Measurements from ENCODE around the gene RNF180.
"Not testable (repeated sequence)": the region's sequence is repeated elsewhere in the genome, so short reads cannot be mapped to it uniquely, and the experiment has no call there.

The RNF180 gene

DNA sequence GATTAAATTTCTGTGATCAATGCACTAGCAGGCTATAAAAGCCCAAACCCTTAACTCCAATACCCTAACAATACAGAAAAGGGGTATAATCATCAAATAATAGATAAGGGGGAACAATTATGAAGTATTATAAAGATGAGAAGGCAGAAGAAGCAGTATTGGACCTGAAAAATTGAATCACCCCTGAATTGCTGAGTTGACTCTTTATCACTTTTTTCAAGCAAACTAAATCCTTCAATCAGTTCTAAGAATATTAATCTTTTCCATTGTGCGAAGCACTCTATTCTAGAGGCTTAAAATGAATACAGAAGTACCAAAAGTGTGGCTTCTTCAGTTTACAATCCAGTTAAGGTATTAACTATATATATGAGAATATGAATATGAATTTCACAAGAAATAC, 120.7 kb downstream of the RNF180 start:
- DNase-seq, result no peak

DNA sequence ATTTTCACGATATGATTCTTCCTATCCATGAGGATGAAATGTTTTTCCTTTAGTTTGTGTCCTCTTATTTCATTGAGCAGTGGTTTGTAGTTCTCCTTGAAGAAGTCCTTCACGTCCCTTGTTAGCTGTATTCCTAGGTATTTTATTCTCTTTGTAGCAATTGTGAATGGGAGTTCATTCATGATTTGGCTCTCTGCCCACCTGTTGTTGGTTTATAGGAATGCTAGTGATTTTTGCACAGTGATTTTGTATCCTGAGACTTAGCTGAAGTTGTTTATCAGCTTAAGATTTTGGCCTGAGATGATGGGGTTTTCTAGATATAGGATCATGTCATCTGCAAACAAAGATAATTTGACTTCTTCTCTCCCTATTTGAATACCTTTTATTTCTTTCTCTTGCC, 122.9 kb downstream of the RNF180 start:
- DNase-seq, result not testable (repeated sequence)

DNA sequence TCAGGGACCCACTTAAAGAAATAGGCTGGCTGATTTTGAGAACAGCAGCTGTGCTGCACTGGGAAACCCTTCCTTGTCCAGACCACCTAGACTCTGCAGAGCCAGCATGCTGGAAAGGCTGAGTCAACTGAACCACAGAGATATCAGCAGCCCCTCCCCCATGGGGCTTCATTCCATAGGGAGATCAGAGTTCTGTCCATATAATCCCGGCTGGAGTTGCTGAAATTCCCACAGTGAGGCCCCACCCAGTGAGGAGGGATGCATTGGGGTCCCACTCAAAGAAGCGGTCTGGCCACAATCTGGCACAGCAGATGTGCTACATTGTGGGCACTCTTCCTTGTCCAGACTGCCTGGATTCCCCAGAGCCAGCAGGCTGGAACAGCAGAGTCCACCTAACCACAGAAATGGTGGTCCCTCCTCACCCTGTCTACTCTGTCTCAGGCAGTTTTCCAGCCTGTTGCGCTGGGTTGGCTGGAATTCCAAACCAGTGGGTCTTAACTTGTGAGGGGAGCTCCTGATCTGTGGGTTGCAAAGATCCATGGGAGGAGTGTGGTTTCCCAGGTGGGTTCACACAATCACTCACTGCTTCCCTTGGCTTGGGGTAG, 127.1 kb downstream of the RNF180 start:
- DNase-seq, result no peak

DNA sequence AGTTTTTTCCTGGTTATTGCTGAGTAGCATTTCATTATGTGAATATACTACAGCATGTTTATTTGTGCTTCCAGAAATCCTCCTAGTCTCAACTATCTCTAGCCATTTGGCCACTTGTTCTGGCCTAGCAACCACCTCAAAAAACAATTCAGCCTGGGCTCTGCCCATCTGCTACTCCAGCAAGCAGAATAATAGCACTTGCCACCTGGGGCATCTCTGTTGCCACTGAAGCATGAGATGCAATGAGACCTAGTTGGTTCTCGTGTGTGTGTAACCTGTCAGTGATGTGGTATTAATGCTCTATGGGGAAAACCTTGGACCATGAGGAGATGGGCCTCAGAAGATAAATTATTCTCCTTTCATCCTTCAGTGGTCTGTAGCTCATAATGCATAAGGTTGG, 129.5 kb downstream of the RNF180 start:
- no peak for DNase-seq

DNA sequence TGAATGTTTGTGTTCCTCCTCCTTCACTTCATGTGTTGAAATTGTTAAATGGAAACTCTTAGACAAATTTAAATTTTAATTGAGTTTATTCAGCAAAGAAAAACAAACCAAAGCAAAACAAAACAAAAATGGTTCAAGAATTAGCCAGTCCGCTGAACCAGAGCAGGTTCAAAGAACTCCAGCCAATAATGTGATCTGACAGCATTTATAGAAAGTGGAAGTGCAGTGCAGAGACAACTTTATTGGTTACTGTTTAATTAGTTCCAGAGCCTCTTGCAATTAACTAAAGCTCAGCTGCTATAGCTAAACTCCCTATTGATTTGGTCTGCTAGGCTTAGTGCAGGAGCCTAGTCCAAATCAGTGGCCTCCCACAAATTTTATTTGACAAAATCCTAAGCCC, 132.9 kb downstream of the RNF180 start:
- no peak for DNase-seq

DNA sequence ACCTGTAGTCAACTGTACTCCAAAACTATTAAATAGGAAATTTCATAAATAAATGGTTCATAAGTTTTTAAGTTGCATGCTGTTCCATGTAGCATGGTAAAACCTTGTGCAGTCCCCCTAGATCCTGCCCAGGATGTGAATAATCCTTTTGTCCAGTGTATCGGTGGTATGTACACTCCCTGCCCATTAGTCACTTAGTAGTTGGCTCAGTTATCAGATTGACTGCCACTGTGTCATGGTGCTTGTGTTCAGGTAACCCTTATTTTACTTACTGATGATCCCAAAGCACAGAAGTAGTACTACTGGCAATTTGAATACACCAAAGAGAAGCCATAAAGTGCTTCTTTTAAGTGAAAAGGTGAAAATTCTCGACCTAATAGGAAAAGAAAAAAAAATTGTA, 134.2 kb downstream of the RNF180 start:
- DNase-seq, result no peak

DNA sequence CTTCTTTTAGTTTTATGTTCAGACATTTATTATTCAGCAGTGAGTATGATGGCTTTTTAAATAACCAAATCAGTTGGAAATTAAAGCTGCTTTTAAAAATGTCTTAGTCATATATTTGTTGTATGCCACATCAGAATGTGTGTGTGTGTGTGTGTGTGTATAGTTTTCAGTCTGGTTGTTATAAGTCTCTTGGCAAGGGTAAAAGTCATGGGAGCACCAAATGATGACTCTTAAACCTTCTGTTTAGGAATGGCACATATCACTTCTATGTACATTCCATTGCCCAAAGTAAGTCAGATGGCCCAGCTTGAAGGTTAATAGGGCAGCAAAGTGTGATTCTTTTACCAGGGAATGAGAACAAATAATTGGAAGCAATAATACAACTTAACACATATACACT, 135.9 kb downstream of the RNF180 start:
- DNase-seq, result no peak

DNA sequence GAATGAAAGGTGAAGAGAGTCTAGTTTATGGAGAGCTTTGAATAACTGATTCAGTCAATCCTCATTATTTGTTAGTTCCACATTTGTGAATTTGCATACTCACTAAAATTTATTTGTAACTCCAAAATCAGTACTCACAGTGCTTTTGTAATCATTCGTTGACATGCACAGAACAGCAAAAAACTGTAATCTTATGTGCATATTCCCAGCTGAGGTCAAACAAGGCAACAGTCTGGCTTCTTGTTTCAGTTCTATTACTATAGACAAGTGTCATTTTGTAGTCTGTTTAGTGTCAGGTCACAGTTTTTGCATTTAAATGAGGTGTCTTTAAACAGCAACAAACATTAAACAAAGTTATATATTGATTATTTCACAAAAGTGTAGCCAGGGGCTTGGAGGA, 142.5 kb downstream of the RNF180 start:
- no peak for DNase-seq

DNA sequence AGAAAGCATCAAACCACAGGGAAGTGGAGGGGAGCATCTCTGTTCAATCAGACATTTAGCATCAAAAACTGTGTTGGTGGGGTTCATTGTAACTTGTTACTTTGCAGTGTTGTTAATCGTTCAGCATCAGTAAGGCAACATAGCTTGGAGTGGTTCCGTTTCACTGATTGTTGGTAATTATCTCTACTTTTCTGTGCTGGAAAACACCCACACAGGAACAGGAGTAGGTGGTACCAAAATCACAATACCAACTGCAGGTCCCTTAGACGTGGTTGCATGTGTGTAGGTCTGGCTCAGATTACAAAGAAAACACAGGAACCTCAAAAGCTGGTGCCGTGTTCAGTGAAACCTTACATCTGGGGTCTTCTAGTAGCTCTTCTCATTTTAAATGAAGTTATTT, 146.8 kb downstream of the RNF180 start:
- DNase-seq, result no peak

DNA sequence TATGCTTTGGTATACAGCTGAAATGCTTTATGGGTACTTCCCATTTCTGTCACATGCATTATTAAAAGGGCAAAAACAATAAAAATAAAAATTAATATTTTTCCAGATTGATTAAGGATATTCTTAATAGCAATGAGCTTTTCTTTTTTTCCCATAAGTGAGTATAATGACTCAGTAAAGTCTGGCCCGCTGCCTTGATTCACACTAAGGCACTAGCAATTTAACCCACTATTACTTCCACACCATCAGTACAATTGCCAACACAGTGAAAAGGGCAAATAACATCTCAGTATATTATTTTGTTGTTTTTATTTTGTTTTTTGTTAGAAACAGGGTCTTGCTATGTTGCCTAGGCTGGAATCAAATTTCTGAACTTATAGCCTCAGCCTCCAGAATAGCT, 150.1 kb downstream of the RNF180 start:
- DNase-seq, result no peak

DNA sequence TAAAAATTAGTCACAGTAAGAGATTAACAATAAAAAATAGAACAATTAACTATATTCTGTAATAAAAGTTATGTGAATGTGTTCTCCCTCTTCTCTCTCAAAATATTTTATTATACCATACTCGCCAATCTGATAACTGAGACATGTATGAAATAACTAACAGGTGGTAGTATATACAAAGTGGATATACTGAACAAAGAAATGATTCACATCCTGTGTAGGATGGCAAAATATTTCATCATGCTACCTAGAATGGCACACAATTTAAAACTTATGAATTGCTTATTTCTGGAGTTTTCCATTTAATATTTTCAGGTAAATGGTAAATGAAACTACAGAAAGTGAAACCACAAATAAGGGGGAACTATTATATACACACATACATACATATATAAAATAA, 152.5 kb downstream of the RNF180 start:
- no peak for DNase-seq

DNA sequence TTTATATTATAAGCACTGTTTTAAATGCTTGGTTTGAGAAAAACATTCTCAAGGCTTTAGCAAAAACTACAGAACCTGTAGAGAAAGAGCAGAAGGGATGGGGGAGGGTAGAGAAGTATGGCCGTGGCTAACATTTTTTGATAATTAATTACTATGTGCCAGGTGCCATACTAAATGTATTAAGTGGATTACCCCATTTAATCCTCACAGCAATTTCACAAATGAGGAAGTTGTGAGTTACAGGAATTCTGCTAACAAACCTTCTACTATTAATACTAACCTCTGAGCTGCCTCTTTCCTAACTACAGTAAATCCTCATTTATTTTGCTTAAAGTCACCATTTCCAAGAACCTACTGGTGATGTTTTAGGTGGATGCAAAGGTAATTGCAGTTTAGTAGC, 157.9 kb downstream of the RNF180 start:
- no peak for DNase-seq

DNA sequence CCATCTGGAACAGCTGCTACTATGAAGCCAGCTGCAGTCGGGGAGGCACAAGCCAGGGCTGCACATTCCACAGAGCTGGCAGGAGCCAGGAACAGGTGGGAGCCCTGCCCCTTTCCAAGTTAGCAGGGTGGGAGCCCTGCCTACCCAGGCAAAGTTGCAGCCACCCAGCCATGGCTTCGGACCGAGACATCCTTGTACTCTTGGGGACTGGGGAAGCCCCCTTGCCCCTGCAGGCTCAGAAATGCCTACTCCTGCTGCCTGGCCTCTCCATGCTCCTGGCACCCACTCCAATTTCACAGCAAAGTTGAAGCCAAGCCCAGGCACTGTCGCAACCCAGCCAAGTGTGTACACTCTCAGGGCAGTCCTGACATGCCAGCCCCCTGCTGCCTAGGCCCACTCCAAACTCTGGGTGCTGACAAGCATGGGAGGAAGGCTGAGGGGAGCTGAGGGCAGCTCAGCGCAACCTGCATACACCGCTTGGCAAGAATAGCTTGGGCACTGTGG, 165.1 kb downstream of the RNF180 start:
- DNase-seq, result no peak

DNA sequence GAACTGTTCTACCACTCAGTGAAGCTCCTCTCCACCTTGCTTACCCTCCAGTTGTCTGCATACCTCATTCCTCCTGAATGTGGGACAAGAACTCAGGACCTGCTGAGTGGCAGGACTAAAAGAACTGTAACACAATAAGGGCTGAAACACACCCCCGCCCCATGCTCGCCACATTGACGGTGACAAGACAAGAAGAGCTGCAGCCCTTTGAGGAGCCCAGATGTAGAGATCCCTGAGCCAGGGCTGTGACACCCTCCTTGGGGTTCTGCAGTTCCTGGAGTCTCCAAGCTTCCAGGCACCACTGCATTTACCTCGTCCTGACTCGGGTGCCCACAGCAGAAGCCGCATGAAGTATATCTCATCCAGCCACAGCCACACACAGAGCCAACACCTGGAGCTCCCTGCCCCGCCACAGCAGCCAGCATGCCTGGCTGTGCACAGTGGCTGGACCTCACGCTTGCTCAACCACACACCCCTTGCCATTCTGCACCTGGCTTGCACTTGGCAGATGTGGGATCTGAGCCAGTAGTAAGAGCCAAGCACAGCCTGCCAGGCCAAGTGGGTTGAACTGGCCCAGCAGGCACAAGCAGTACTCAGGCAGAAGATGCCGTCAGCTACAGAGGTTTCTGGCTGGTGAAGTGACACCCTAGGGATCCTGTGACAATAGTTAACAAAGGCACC, 166.1 kb downstream of the RNF180 start:
- no peak for DNase-seq

DNA sequence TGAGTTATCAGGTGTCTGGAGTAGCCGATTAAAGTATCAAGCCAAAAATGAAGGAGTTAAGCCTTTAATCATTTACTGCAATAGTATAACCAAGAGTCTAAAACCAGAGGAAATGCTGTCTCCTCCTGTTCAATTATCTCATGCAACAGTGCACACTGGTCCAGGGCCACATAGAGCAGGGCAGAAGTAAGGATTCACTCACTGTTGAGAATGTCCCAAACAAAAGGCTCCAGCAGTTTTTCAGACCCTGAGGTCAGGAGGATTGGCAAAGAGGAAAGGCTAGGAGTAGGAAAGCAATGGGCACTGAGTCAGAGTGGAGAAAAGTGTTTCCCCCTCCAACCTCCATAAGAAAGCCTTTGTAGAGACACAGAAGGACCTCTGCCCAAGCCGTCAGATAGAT, 168.2 kb downstream of the RNF180 start:
- no peak for DNase-seq

DNA sequence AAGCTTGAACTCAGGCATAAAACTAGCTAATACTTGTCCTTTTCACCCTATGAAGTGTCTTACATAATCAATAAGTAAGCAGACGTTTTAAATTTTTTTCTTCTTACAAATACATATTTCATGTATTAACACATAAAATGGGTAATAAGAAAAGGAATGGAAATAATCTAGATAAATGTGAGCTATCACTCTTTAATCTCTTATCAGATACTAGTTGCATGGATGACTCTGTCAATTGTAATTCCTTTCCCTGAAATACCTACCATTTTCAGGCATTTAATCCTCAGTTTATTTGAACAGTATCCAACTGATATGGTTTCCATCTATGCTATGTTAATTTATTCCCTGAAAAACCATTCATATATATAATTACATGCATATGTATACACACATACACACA, 174.1 kb downstream of the RNF180 start:
- no peak for DNase-seq

DNA sequence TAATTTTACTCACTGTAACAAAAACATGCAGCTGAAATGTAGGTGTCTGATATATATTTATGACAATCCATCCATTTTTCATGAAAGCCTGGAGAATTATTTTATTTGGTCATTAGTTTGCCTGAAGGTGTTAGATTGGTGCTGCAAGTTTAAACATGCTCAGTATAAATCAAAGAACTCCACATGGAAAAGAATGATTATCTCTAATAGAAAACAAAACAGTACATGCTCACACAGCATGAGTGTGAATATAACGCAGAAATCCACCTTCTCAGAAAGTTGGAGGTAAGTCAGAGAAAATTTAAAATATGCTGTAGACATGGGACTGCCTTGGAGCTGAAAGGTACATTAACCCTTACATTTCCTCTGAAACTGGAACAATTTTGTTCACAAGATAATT, 174.7 kb downstream of the RNF180 start:
- DNase-seq, result no peak

DNA sequence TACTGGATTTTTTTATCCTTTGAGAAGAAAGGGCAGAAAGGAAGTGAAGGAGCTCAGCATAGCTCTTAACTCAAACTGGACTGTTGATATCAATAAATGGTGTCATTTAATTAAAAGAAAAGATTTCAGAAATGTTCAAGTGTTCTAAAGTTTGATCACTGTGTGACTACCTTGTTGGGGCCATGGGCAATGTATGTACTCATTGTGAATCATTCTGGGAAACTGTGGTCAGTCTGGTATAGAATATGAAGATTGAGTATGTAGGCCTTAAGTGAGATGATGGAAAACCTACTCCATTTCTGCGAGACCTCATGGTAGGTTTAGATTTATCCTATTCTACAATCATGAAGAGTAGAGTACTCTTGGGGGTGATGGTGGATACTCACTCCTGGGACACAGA, 175.7 kb downstream of the RNF180 start:
- DNase-seq, result no peak

DNA sequence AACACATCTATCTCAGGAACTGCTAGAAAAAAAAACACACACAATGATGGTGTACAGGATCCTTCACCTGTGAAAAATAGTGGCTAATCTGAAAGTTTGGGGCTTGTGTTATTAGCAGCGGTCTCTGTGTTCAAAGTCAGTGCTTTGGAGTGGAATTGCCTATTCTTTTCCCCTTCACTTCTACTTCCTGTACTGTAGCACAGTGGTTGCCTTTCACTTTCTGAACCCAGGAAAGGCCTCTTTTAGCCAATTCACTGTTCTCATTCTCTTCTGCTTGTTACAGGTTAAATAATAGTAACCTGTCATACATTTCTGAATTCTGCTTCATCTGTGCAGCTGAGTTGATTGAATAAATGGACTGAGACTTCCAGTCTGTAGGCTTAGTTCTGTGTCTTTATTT, 178.9 kb downstream of the RNF180 start:
- DNase-seq, result no peak

DNA sequence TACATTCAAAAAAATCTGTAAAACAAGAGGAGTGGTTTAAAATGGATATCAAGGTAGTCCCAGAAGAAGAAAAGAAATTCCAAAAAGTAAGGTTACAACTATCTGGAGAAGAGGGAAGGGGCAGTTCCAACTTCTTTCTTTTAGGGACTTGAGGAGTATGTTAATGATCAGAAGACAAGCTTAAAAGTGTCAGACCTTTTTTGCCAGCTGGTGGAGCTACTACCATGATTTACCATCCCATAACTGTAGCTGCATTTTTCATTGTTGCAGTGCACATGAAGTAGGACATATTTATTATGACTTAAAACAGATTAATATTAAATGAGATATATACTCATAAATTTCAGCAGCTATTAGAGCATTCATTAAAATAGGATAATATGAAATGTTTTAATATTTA, 181.7 kb downstream of the RNF180 start:
- DNase-seq, result no peak

DNA sequence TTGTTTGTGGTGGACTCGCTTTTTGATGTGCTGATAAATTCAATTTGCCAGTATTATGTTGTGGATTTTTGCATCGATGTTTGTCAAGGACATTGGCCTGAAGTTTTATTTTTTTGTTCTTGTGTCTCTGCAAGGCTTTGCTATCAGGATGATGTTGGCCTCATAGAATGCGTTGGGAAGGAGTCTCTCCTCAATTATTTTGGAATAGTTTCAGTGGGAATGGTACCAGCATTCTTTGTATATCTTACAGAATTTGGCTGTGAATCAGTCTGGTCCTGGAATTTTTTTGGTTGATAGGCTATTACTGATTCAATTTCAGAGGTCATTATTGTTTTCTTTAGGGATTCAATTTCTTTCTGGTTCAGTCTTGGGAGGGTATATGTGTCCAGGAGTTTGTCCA, 198.8 kb downstream of the RNF180 start:
- DNase-seq, result no peak

DNA sequence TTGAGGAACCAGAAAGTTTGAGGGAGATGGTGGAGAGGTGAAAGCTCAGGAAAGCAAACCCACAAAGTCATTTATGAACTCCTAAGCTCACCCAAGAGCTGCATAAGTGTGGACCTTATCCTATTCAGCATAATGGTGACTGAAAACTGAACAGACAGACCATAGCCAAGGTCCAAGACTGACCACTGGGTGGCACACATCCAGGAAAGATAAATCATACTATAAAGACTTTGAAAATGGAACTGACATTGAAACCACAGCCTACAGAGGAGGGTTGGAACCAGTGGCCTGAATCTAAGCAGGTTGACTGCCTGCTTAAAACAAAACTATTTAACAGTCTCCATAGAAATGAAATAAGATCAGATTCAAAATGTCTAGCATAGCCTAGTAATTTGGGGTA, 219.1 kb downstream of the RNF180 start:
- no peak for DNase-seq

DNA sequence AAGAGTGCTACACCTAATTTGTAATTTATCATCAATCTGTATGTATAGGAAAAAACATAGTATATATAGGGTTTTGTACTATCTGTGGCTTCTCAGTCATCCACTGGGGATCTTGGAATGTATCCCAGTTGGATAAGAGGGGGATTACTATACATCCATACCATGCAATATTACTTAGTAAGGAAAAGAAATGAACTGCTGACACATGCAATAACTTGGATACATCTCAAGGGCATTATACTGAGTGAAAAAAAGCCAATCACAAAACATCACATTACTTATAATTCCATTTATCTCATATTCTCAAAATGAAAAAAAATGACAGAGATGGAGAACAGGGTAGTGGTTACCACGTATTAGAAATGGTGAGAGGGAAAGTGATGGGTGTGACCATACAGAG, 231.9 kb downstream of the RNF180 start:
- DNase-seq, result no peak

DNA sequence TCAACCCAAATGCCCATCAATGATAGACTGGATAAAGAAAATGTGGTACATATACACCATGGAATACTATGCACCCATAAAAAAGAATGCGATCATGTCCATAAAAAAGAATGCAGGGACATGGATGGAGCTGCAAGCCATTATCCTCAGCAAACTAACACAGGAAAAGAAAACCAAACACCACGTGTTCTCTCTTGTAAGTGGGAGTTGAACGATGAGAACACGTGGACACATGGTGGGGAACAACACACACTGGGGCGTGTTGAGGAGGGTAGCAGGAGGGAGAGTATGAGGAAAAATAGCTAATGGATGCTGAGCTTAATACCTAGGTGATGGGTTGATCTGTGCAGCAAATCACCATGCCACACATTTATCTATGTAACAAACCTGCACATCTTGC, 233.1 kb downstream of the RNF180 start:
- DNase-seq, result not testable (repeated sequence)

Measured in CD4-positive, alpha-beta T cell treated with Interleukin-15 for 1 hour (primary cell).